GM19468 (cell line): ENCODE data around the gene ELFN1.

Experiments used
- ATAC-seq: cut with Tn5 transposase; IDR thresholded peaks from one replicate; pipeline ENCODE4 v1.9.1; 2021; ENCODE audit warnings: mild to moderate bottlenecking, moderate library complexity, moderate number of reproducible peaks; ENCODE audit not compliant: unreplicated experiment; ENCODE audit errors: extremely low read depth

ELFN1 gene

GRCh38 chr7:1669954-1670893 lies at the start of gene ELFN1:
ELFN1 (plus strand) TSS chr7:1670277; CDS start chr7:1744597, 74,320 bp downstream.
- no peak for ATAC-seq

DNA sequence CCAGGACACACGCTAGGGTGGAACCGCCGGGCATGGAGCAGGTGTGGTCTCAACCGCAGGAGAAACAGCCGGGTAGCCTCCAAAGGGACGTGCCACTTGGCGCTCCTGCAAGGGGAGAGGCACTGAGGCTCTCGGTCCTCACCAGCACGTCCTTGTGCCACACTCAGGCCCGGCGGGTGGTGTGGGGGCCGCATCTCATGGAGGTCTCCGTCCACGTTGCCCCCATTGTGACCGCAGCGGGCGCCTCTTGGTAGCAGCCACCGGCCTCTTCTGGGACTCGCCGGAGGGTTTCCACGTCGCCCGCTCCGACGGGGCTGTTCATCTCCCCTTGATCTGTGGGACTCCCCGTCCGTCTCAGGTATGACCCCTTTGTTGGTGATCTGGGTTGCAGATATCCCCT lies 49.2 kb upstream of the ELFN1 start:
- ATAC-seq = no peak

DNA sequence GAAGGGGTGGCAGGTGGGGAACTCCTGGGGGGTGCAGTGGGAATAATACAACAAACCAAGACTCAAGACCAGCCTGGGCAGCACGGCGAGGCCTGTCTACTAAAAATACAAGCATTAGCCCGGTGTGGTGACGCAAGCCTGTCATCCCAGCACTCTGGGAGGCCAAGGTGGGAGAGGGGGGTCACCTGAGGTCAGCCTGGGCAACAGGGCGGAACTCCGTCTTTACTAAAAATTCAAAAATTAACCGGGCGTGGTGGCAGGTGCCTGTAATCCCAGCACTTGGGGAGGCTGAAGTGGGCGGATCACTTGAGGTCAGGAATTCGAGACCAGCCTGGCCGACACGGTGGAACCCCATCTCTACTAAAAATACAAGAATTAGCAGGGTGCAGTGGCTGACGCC lies 48.4 kb upstream of the ELFN1 start:
- ATAC-seq = no peak

DNA sequence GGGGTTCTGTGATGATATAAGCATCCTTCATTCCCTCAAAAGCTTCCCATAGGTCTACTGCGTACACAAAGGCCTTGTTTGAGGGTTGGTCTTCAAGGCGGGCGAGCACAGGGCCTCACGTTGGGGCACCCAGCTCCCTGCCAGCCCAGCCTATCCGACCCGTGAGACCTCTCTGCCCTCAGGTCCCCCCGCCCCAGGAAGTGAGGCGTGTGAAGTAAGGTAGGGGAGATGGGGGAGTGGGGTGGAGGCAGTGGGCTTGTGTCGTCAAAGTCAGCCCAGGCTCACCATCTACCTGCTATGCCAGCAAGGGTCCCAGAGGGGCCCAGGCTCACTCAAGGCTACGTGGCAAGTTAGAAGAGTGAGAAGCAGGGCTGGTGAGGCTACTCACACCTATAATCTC lies 47.6 kb upstream of the ELFN1 start:
- no peak for ATAC-seq

- no peak for ATAC-seq
These were observed 46.3 kb upstream of the ELFN1 start for GRCh38 chr7:1623810-1624209.

- no peak for ATAC-seq
These were observed 44.8 kb upstream of the ELFN1 start for GRCh38 chr7:1624999-1625927.

- no peak for ATAC-seq
These were observed 43.3 kb upstream of the ELFN1 start for GRCh38 chr7:1626769-1627168.

GRCh38 chr7:1630700-1631336 lies 39.3 kb upstream of the ELFN1 start:
- no peak for ATAC-seq

DNA sequence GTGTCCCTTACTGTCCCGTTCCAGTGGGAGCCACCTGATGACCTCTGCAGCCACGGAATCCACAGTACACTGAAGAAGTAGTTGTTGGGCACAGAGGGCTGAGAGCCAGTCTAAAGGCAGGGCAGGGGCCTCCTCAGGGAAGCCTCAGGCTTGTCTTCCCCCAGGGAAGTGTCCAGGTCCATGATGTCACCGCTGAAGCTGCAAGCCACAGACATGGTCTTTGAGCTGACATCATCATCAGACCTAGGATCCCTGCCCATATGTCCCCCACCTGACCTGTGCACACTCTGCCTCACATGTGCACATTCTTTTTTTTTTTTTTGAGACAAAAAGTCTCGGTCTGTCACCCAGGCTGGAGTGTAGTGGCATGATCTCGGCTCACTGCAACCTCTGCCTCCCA lies 38.4 kb upstream of the ELFN1 start:
- ATAC-seq = no peak

DNA sequence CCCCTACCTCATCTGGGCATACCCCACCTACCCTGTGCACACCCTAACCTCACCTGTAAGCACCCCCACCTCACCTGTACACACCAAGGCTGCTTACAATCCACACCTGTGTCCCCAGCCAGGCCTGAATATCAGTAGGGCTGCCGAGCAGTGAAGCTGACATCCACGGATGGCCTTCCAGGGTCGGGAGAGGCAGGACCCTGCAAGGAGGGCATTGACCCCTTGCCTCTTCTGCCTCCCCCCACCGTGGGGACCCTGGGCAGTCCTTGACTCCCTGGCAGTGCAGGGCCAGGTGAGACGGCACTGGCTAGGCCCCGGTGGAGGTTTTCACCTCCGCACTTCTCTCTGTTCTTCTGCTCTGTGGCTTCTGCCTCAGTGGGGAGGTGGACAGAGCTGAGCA lies 37.6 kb upstream of the ELFN1 start:
- ATAC-seq = no peak

- ATAC-seq = no peak
These were observed 36.9 kb upstream of the ELFN1 start for GRCh38 chr7:1632916-1633785.

DNA sequence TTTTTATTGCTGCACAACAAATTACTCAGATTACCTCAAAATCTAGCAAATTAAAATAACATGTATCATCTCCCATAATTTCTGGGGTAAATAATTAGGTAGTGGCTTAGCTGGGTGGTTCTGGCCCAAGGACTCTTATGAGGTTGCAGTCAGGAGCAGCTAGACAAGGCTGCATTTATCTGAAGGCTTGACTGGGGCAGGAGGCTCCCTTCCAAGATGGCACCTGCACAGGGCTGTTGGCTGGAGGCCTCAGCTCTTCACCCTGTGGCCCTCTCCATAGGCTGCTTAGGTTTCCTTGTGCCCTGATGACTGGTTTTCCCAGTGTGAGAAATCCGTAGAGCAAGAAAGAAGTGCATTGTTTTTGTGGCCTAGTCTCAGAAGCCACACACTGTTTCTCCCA lies 34.7 kb upstream of the ELFN1 start:
- ATAC-seq = no peak

- no peak for ATAC-seq
These were observed 32.9 kb upstream of the ELFN1 start for GRCh38 chr7:1637155-1637554.

DNA sequence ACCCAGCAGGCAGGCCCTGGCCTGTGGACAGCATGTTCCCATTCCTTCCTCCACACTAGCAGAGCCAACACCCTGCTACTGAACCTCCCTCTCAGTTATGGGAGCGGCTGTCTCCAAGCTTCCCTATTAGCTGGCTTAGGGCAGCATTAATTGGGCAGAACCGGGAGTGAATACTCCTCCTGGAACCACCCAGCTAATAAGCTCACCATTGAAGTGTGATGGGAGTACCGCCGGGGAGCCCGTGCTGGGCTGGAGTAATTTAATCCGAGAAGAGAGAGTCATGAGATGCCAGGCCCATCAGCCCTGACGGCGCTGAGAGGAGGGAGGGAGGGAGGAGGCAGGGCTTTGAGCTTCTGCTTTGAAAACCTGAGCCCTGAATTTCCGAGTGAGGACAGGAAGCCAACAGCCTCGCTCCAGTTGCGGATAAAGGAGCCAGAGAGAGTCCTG lies 31.8 kb upstream of the ELFN1 start:
- no peak for ATAC-seq

GRCh38 chr7:1639071-1639470 lies 31.0 kb upstream of the ELFN1 start:
- no peak for ATAC-seq

DNA sequence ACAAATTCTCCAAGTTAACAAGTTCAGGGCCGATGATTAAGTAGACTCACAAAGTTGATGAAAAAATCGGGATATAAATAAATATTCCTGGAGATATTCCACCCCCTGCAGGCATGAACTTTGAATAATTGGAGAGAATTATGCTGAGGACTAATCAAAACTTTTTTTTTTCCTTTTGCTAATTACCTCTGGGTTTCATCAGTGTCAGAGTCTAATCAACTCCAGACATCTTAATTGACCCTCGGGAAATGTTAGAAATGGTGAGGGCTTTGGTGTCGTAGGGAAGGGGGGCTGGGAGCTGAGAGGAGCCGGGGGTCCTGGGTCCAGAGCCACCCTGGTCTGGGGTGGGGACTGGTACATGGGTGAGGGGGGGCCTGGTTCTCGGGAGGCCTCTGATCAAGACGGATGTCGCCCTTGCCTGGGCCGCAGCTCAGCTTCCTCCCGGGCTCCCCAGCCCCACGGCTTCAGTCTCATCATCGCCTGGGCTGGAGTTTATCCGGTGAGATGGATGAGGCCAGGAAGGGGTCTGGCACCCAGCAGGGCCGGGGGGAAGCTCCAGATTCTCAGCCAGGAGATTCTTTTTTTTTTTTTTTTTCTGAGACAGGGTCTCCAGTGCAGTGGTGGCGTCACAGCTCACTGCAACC lies 30.4 kb upstream of the ELFN1 start:
- no peak for ATAC-seq

GRCh38 chr7:1640376-1641172 lies 29.5 kb upstream of the ELFN1 start:
- ATAC-seq = no peak

DNA sequence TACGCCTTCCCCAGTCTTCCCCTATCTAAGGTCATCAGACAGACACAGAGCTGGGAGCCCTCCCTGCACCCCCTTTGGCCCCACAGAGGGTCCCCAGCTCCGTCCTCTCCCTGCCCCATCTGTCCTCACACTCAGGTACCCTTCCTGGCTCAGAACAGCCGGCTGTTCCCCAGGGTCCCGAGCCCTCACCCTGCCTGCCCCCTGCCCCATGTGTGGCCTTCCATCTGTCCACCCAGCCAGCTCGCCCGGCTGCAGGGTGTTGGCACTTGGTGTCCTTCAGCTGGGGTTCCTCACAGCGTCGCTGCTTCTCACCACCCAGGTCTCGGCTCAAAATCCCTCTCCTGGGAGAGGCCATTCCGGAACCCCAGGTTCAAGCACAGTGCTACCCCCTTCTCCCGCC lies 28.9 kb upstream of the ELFN1 start:
- no peak for ATAC-seq
